Vagina (tissue), 2 donors: ENCODE results near the gene BCAS1.

Source experiments
- CTCF ChIP-seq, 3 experiments: fragments of 450-650 bp in 2 of 3; fragments of 200-600 bp in 1 of 3; sonication (generic) in 1 of 3; IDR thresholded peaks; one replicate each; pipeline ENCODE4 v1.5.1; 2017 to 2019; ENCODE audit warnings: antibody characterized with exemption in 3 of 3, mild to moderate bottlenecking in 2 of 3, moderate library complexity in 2 of 3
- POLR2A ChIP-seq, 2 donors: fragments of 450-650 bp; IDR thresholded peaks; one replicate each; pipeline ENCODE4 v1.6.1; 2017; ENCODE audit warnings: antibody characterized with exemption in 2 of 2, mild to moderate bottlenecking in 2 of 2, moderate library complexity in 2 of 2

GRCh38 chr20:54070187-54070987 lies at the start of gene BCAS1:
- TF ChIP-seq POLR2A (IDR thresholded peaks at IDR 0.05), result no peak
- no peak for TF ChIP-seq CTCF (IDR thresholded peaks at IDR 0.05)
